Ovary (tissue), 9 donors: ENCODE data around the gene IGFL4. TPM values are rescaled to one million over a fixed set of nuclear protein-coding genes. Genes with fewer than 3 reads are reported as not detected.

Source experiments
- DNase-seq, 5 donors: peaks; one replicate each; pipeline ENCODE4 v3.0.0-alpha.2; 2019 to 2020
- H3K27ac ChIP-seq, 2 donors: fragments of 200-600 bp; one replicate each; pipeline versions ENCODE4 v1.5.1 to v1.8.0; 2019 to 2022
- H3K27me3 ChIP-seq: fragments of 200-600 bp; one replicate; pipeline ENCODE4 v1.8.0; 2022
- H3K36me3 ChIP-seq: fragments of 200-600 bp; sonication (generic); one replicate; pipeline ENCODE4 v1.5.1; 2019
- H3K4me1 ChIP-seq: one replicate; pipeline ENCODE4 v1.8.1; 2013; ENCODE audit warnings: mild to moderate bottlenecking, moderate library complexity; ENCODE audit not compliant: insufficient read depth
- H3K4me3 ChIP-seq: fragments of 200-600 bp; sonication (generic); one replicate; pipeline ENCODE4 v1.5.1; 2017
- H3K9me3 ChIP-seq, 2 donors: fragments of 200-600 bp in 1 of 2; sonication (generic) in 1 of 2; one replicate each; pipeline versions ENCODE4 v1.5.1 to v1.8.1; 2013 to 2019; ENCODE audit warnings: mild to moderate bottlenecking in 1 of 2, moderate library complexity in 1 of 2
- CTCF ChIP-seq, 3 donors: fragments of 450-650 bp in 2 of 3; fragments of 200-600 bp in 1 of 3; IDR thresholded peaks; one replicate each; pipeline versions ENCODE4 v1.5.1 to v1.8.0; 2016 to 2022; ENCODE audit warnings: antibody characterized with exemption in 3 of 3, mild to moderate bottlenecking in 1 of 3
- EP300 ChIP-seq: sonication (generic); formaldehyde crosslinking; IDR thresholded peaks from one replicate; pipeline ENCODE4 v1.6.1; 2017; ENCODE audit warnings: antibody characterized with exemption
- POLR2A ChIP-seq: fragments of 450-650 bp; IDR thresholded peaks from one replicate; pipeline ENCODE4 v1.6.1; 2017; ENCODE audit warnings: antibody characterized with exemption, mild to moderate bottlenecking, moderate library complexity
- WGBS, 3 donors: extraction: QIAGEN DNeasy Blood & Tissue Kit in 1 of 3; methylation state at CpG; one replicate each; pipeline versions ENCODE4 v1.1.5 to v1.1.7; 2013 to 2017; 5-methylcytosine and 5-hydroxymethylcytosine counted together
- intact Hi-C, 4 donors: fragments of 100-400 bp; cut with DNase I; formaldehyde crosslinking; loops; one replicate each; pipeline versions ENCODE4 v1.11.0 to v1.15.1; 2022 to 2023
- polyA plus RNA-seq, 2 donors: library from polyadenylated mRNA; stranded (reverse); fragments of 200-250 nt in 1 of 2; fragments of 350-450 nt in 1 of 2; fragmentation: Illumina TruSeq in 1 of 2; extraction: RNeasy Lipid Tissue Mini Kit (QIAGEN cat#74804) in 1 of 2; gene quantifications; one replicate each; pipeline ENCODE4 v1.2.3, GENCODE V29; 2013 to 2014
- total RNA-seq, 7 donors: library from RNA; depleted of rRNA in 2 of 7; stranded (reverse); fragments of >200 nt in 2 of 7; fragmentation: NEBNext Ultra II Directional in 3 of 7; extraction: Animal tissue kit (Norgen Biotek cat#: 25700) in 3 of 7; gene quantifications; one replicate each; pipeline versions ENCODE4 v1.1.0 to v1.2.4, GENCODE V29; 2016 to 2023
- donor health status: DM: no; HTN: no; CAD: no; lungs with moderate emphysema.
- donor health status: DM: no; HTN: no; CAD: no.
- donor health status: Bipolar disorder and iron deficiency.
- donor health status: DM: yes; HTN: yes; CAD: no.
- donor health status: DM: no; HTN: no; CAD: no.
- donor health status: DM: yes; HTN: yes; CAD: no.

Gene IGFL4
- total and polyA plus RNA-seq, 9 donors: not detected

GRCh38 chr19:46019270-46019669 lies 21.5 kb downstream of the IGFL4 start:
- TF ChIP-seq POLR2A: no peak
- no peak for TF ChIP-seq CTCF (IDR thresholded peaks at IDR 0.05)
- TF ChIP-seq EP300: no peak
- H3K4me3 ChIP-seq: no peak overlapping the region
- DNase-seq: no peak
- H3K9me3 ChIP-seq: no peaks in the 10 kb centered on the region
- peaks cover 4% of the 10 kb centered on the region for H3K27me3 ChIP-seq
- H3K4me1 ChIP-seq: peaks cover 8% of the 10 kb centered on the region
- H3K27ac ChIP-seq: no peak overlapping the region
- H3K36me3 ChIP-seq: no peaks in the 10 kb centered on the region
- WGBS, 3 donors: 89 to 94% (median 94%) methylated on average over 12 to 13 of the region's 13 CpGs
- intact Hi-C loops: no loop called here

GRCh38 chr19:46018729-46019251 lies 22.0 kb downstream of the IGFL4 start:
- Histone ChIP-seq H3K36me3 (no peaks in the 10 kb centered on the region), H3K4me1 (peaks cover 8% of the 10 kb centered on the region), H3K4me3 (no peak overlapping the region), H3K9me3 (no peaks in the 10 kb centered on the region), H3K27ac (no peak overlapping the region), H3K27me3 (peaks cover 4% of the 10 kb centered on the region)
- no peak for TF ChIP-seq EP300
- no peak for TF ChIP-seq CTCF (IDR thresholded peaks at IDR 0.05)
- no peak for TF ChIP-seq POLR2A
- no peak for DNase-seq
- intact Hi-C loops: no loop called here
- 90 to 93% (median 92%) methylated on average over 10 of the region's 10 CpGs for WGBS, 3 donors

GRCh38 chr19:46017874-46018675 lies 22.7 kb downstream of the IGFL4 start:
- TF ChIP-seq CTCF (IDR thresholded peaks at IDR 0.05) (no peak), EP300 (no peak), POLR2A (no peak)
- Histone ChIP-seq H3K9me3 (no peaks in the 10 kb centered on the region), H3K4me3 (no peak overlapping the region), H3K27me3 (peaks cover 4% of the 10 kb centered on the region), H3K27ac (no peak overlapping the region), H3K4me1 (peaks cover 8% of the 10 kb centered on the region), H3K36me3 (no peaks in the 10 kb centered on the region)
- DNase-seq: no peak
- intact Hi-C loops: no loop called here
- WGBS, 3 donors: 94 to 96% (median 95%) methylated on average over 15 of the region's 15 CpGs

- no peaks in the 10 kb centered on the region for H3K9me3 ChIP-seq
- DNase-seq: no peak
- no peak overlapping the region for H3K4me3 ChIP-seq
- H3K36me3 ChIP-seq: no peaks in the 10 kb centered on the region
- H3K27ac ChIP-seq: no peak overlapping the region
- peaks cover 8% of the 10 kb centered on the region for H3K4me1 ChIP-seq
- peaks cover 4% of the 10 kb centered on the region for H3K27me3 ChIP-seq
- peak in 1 of 3 donors; percentile 3 for TF ChIP-seq CTCF (IDR thresholded peaks at IDR 0.05)
- TF ChIP-seq POLR2A: no peak
- no peak for TF ChIP-seq EP300
- WGBS, 3 donors: 35 to 40% (median 37%) methylated on average over 7 of the region's 7 CpGs
- intact Hi-C loops: no loop called here
Observed at GRCh38 chr19:46017095-46017429, 23.7 kb downstream of the IGFL4 start.
